Fibroblast of mammary gland (primary cell): ENCODE data around the gene SLC25A12.
"Not testable (repeated sequence)": the region's sequence is repeated elsewhere in the genome, so short reads cannot be mapped to it uniquely, and the experiment has no call there.

ENCODE experiments used
- DNase-seq: peaks from one replicate; pipeline ENCODE4 v3.0.0-alpha.2; 2010; ENCODE audit warnings: low read depth
- H3K4me3 ChIP-seq: 2 replicates; pipeline ENCODE4 v1.5.1; 2011; ENCODE audit warnings: low read depth, mild to moderate bottlenecking, low read length, moderate library complexity; ENCODE audit not compliant: control insufficient read depth
- TF ChIP-seq, protein P1 (sequence below): conservative IDR thresholded peaks from 2 replicates; pipeline ENCODE4 v1.5.1; 2011; ENCODE audit warnings: low read depth, low read length, inconsistent platforms; ENCODE audit not compliant: control insufficient read depth, insufficient read depth

Gene SLC25A12

GRCh38 chr2:171814174-171814573 lies 79.9 kb downstream of the SLC25A12 start:
- no peak for DNase-seq
- TF ChIP-seq, protein P1, sequence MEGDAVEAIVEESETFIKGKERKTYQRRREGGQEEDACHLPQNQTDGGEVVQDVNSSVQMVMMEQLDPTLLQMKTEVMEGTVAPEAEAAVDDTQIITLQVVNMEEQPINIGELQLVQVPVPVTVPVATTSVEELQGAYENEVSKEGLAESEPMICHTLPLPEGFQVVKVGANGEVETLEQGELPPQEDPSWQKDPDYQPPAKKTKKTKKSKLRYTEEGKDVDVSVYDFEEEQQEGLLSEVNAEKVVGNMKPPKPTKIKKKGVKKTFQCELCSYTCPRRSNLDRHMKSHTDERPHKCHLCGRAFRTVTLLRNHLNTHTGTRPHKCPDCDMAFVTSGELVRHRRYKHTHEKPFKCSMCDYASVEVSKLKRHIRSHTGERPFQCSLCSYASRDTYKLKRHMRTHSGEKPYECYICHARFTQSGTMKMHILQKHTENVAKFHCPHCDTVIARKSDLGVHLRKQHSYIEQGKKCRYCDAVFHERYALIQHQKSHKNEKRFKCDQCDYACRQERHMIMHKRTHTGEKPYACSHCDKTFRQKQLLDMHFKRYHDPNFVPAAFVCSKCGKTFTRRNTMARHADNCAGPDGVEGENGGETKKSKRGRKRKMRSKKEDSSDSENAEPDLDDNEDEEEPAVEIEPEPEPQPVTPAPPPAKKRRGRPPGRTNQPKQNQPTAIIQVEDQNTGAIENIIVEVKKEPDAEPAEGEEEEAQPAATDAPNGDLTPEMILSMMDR = no peak
- no peak overlapping the region for H3K4me3 ChIP-seq

- TF ChIP-seq, protein P1 = no peak
- no peak for DNase-seq
- H3K4me3 ChIP-seq = no peak overlapping the region
Observed at GRCh38 chr2:171813729-171814128, 80.3 kb downstream of the SLC25A12 start.

GRCh38 chr2:171813126-171813525 lies 80.9 kb downstream of the SLC25A12 start:
- no peak overlapping the region for H3K4me3 ChIP-seq
- TF ChIP-seq, protein P1 = no peak
- no peak for DNase-seq

DNA sequence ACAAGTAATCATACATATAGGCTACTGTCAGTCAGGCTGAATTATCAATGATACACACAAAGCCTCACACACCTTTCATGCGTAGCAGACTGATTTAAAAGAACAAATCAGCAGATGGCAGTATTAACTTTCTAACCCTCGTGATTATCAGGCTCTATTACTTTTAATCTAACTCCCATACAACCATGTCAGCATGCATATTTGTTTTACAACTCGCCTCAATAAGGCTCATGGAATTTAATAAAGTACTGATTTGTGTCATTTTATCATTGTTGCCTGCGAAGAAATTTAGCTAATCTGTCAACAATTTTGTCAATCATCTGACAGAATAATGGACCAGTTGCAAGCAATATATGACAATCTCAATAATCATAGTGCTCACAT lies 82.8 kb downstream of the SLC25A12 start:
- TF ChIP-seq, protein P1 = peak; percentile 30
- H3K4me3 ChIP-seq = no peak overlapping the region
- DNase-seq = peak; percentile 48

GRCh38 chr2:171810422-171811244 lies 83.4 kb downstream of the SLC25A12 start:
- no peak for DNase-seq
- H3K4me3 ChIP-seq = no peak overlapping the region
- TF ChIP-seq, protein P1 = no peak

DNA sequence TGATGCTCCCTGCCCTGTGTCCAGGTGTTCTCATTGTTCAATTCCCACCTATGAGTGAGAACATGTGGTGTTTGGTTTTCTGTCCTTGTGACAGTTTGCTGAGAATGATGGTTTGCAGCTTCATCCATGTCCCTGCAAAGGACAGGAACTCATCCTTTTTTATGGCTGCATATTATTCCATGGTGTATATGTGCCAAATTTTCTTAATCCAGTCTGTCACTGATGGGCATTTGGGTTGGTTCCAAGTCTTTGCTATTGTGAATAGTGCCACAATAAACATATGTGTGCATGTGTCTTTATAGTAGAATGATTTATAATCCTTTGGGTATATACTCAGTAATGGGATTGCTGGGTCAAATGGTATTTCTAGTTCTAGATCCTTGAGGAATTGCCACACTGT lies 85.2 kb downstream of the SLC25A12 start:
- not testable (repeated sequence) for DNase-seq, H3K4me3 ChIP-seq

GRCh38 chr2:171807831-171808393 lies 86.1 kb downstream of the SLC25A12 start:
- no peak overlapping the region for H3K4me3 ChIP-seq
- DNase-seq = no peak
- TF ChIP-seq, protein P1 = no peak
